HL-60 (cell line): Measurements from ENCODE around the gene DAPP1.

Source experiments
- DNase-seq, 2 experiments: peaks; one replicate each; pipeline ENCODE4 v3.0.0-alpha.2; 2010 to 2020; ENCODE audit warnings: low read depth in 1 of 2, low spot score in 1 of 2
- H3K27ac ChIP-seq: fragments of 250-450 bp; sonication (Bioruptor Pico); replicated peaks from 2 replicates; pipeline ENCODE4 v1.5.1; 2020; ENCODE audit warnings: mild to moderate bottlenecking, moderate library complexity
- H3K27me3 ChIP-seq: fragments of 250-450 bp; sonication (Bioruptor Pico); 2 replicates; pipeline ENCODE4 v1.5.1; 2021; ENCODE audit warnings: mild to moderate bottlenecking, moderate library complexity; ENCODE audit not compliant: insufficient read depth, poor library complexity, severe bottlenecking
- H3K4me3 ChIP-seq: replicated peaks from 2 replicates; pipeline ENCODE4 v1.5.1; 2011; ENCODE audit warnings: mild to moderate bottlenecking, control low read depth, low read length; ENCODE audit not compliant: insufficient read depth
- CTCF ChIP-seq: IDR thresholded peaks from one replicate; pipeline ENCODE4 v1.5.1; 2011; ENCODE audit warnings: low read length, control low read depth, inconsistent platforms; ENCODE audit not compliant: insufficient read depth
- GABPA ChIP-seq: IDR thresholded peaks from 2 replicates; pipeline ENCODE4 v1.6.1; 2012; ENCODE audit warnings: low read depth
- POLR2AphosphoS5 ChIP-seq: IDR thresholded peaks from 2 replicates; pipeline ENCODE4 v1.6.1; 2012; ENCODE audit warnings: low read depth
- REST ChIP-seq: IDR thresholded peaks from 2 replicates; pipeline ENCODE4 v1.6.1; 2012; ENCODE audit warnings: low read depth; ENCODE audit not compliant: insufficient replicate concordance
- SPI1 ChIP-seq: IDR thresholded peaks from 2 replicates; pipeline ENCODE4 v1.6.1; 2012; ENCODE audit warnings: low read depth, mild to moderate bottlenecking, borderline replicate concordance

DAPP1 gene

GRCh38 chr4:99817309-99817890 lies 773 bp downstream of the DAPP1 start:
- DNase-seq: peak in 1 of 2 experiments; percentile 18
- Histone ChIP-seq H3K27ac (peak overlapping the region; percentile 77), H3K27me3 (no peaks in the 10 kb centered on the region), H3K4me3 (peak overlapping the region; percentile 81)
- TF ChIP-seq REST (no peak), POLR2AphosphoS5 (no peak), CTCF (no peak), SPI1 (no peak; the same call in 1 of the 2 replicates)

GRCh38 chr4:99818661-99819060 lies 2.0 kb downstream of the DAPP1 start:
- no peak for DNase-seq
- Histone ChIP-seq H3K27ac (no peak overlapping the region), H3K4me3 (peak overlapping the region; percentile 81), H3K27me3 (no peaks in the 10 kb centered on the region)
- TF ChIP-seq CTCF: no peak
- TF ChIP-seq GABPA: no peak
- TF ChIP-seq SPI1: no peak
- no peak for TF ChIP-seq REST
- TF ChIP-seq POLR2AphosphoS5: no peak

GRCh38 chr4:99821918-99822503 lies 5.4 kb downstream of the DAPP1 start:
- Histone ChIP-seq H3K4me3 (no peak overlapping the region), H3K27ac (peak overlapping the region; percentile 56), H3K27me3 (no peaks in the 10 kb centered on the region)
- DNase-seq: peak; percentile 35 to 70
- peak; percentile 70; the same call in 1 of the 2 replicates for TF ChIP-seq SPI1
- TF ChIP-seq POLR2AphosphoS5: no peak

- DNase-seq: no peak
- TF ChIP-seq POLR2AphosphoS5 (no peak), SPI1 (no peak), REST (no peak), CTCF (no peak), GABPA (no peak)
- no peaks in the 10 kb centered on the region for H3K27me3 ChIP-seq
- H3K4me3 ChIP-seq: no peak overlapping the region
- H3K27ac ChIP-seq: peak overlapping the region; percentile 56
Observed at GRCh38 chr4:99822734-99823133, 6.1 kb downstream of the DAPP1 start.
